ENCODE results near the gene DHRSX.
"Not testable (repeated sequence)": the region's sequence is repeated elsewhere in the genome, so short reads cannot be mapped to it uniquely, and the experiment has no call there.

Gene DHRSX

DNA sequence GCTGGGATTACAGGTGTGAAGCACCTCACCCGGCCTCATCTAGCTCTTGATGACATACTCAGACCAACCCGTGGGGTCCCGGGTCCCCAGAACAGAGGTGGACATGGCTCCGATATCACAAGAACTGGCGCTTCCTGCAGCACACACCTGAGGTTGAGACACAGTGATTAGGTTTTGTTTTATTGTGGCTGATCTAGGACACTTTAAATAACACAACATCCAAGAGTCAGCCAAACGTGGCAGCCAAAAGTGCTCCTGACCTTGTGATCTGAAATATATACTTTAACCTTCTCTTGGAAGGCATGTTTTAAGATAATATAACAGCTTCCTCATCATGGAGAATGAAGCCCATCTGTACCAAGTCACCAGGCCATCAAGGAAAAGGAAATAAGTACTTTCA is 198.9 kb downstream of the DHRSX start:
- no peak for DNase-seq

DNA sequence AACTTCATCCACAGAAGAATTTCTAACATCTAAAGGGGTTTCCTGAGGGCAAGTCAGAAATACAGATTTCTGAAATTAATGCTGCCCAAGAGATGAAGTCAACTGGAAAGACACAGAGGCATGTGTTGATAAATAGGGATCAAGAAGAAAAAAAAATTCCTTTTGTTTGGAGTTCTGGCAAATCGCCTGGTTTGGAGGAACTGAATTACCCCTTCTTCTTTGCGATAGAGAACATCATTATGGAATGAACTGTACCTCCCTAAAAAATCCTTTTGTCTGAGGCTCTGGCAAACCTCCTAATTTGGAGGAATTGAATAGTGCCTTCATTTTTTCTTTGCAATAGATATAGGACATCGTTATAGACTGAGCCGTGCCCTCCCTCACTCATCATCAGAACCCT is 200.9 kb downstream of the DHRSX start:
- DNase-seq = no peak

DNA sequence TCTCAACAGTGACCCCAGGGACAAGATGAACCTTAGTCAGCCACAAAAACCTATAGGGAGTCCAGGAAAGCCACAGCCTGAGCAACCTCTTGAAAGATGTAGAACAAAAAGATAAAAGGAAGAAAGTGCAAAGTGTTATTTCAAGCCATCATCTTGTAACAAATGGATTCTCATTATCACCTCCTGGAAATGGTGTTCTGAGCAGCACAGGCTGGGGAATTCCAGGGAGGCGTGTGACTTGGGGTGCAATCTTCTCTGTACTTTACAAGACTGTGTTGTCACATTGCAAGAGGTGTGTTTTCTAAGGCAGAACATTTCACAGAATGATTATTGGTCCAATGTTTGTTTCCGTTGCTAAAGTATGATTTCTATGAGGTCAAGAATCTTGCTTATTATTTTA is 214.0 kb downstream of the DHRSX start:
- no peak for DNase-seq

DNA sequence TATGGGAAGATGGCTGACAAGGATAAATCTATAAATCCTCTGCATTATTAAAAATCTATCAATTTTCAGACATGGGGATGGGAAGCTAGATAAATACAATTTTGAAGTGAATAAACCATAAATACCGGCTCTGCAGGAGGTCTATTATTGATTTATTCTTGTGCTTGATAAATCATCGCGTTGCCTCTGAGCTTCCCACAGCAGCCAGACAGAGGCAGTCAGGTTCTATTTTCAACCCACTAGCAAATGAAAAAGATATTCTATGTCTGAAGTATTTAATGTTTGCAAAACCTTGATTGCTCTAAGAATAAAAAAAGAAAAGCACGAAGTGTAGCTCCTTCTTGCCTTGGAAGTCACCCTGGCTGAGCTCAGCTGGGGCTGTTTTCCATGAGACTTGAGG is 216.2 kb downstream of the DHRSX start:
- DNase-seq = no peak

DNA sequence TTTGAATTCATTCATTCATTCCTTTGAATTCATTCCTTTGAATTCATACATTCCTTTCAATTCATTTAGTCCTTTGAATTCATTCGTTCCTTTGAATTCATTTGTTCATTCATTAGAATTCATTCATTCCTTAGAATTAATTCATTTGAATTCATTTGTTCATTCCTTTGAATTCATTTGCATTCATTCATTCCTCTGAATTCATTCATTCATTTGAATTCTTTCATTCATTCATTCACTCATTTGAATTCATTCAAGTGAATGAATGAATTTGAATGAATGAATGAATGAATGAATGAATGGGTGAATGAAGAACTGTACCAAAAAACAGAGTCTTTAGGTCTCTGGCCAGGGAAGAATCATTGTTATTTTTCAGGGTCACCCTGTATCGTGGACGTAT is 216.6 kb downstream of the DHRSX start:
- DNase-seq = no peak

DNA sequence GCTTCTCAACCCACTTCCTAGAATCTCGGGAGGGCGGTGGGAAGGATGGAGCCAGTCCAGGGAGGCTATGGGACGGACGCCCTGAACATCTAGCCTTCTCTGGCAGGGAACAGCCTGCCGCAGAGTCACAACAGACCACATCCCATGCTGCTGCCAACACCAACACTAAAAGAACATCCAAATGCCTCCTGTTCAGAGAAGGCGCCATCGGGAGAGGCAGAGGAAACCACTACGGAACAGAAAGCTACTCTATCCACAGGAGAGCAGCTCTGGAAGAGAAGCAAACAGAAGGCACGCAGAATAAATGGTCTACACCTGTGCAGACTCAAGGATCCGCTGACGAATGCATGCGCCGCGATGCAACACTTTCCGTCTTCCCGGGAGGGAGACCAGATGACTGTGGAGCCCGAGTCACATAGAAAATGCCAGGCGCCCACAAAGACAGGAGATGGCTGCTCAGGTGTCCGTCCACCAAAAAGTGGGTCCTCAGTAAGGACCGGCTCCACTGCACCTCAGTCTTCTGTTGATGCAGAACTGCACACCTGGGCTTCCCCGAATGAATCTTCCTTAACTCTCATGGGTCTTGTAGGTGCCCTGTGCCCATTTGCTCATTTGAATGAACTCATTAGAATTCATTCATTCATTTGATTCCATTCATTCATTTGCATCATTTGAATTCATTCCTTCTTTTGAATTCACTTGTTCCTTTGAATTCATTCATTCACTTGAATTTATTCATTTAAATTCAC is 217.5 kb downstream of the DHRSX start:
- no peak for DNase-seq

DNA sequence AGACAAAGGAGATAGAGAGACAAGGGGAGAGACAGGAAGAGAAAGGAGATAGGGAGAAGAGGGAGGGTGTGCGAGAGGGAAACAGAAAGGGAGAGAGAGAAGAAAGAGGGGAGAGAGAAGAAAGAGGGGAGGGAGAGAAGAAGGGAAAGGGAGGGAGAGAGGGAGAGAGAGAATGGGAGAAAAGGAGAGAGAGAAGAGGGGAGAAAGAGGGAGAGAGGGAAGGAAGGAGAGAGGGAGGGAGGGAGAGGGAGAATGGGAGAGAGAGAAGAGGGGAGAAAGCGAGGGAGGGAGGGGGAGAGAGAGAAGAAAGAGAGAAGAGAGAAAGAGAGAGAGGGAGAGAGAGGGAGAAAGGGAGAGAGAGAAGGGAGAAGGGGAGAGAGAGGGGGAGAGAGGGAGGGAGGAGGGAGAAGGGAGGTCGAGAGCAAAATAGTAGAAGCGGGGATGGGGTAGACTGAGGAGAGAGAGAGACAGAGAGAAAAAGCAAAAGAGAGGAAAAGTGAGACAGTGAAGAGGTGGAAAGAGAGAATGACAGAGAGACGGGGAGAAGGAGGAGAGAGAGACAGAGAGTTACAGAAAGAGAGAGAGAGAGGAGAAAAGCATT is 218.2 kb downstream of the DHRSX start:
- no peak for DNase-seq

DNA sequence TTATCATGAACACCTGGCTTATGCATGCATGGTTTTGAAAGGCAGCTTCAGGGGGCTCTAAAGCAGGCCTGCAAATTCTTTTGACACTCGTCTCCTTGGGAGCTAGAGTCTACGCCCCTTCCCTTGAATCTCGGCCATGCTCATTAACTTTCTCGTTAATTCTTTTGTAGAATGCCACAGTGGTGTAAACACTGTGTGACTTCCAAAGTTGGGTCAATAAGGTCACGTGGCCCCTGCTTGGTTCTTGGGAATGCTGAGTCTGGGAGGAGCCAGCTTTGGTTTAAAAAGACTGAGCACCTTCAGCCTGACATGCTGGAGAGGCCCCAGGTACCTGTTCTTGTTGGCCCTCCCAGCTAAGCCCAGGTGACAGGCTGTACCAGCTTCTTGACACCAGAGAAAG is 228.4 kb downstream of the DHRSX start:
- DNase-seq = no peak

DNA sequence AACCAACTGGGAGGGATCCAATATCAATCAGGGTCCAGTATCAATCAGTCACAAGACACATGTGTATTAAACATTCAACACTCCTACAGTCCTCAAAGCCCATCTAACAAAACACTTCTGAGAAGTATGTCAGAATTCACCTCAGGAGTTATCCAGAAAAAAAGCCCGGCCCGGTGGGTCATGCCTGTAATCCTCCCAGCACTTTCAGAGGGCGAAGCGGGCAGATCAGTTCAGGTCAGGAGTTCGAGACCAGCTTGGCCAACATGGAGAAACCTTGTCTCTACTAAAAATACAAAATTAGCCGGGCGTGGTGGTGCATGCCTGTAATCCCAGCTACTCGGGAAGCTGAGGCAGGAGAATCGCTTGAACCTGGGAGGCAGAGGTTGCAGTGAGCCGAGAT is 229.2 kb downstream of the DHRSX start:
- not testable (repeated sequence) for DNase-seq

DNA sequence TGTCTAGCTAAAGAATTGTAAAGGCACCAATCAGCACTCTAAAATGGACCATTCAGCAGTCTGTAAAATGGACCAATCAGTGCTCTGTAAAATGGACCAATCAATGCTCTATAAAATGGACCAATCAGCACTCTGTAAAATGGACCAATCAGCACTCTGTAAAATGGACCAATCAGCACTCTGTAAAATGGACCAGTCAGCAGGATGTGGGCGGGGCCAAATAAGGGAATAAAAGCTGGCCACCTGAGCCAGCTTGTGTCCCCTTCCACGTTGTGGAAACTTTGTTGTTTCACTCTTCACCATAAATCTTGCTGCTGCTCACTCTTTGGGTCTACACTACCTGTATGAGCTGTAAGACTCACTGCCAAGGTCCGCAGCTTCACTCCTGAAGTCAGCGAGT is 230.0 kb downstream of the DHRSX start:
- not testable (repeated sequence) for DNase-seq

DNA sequence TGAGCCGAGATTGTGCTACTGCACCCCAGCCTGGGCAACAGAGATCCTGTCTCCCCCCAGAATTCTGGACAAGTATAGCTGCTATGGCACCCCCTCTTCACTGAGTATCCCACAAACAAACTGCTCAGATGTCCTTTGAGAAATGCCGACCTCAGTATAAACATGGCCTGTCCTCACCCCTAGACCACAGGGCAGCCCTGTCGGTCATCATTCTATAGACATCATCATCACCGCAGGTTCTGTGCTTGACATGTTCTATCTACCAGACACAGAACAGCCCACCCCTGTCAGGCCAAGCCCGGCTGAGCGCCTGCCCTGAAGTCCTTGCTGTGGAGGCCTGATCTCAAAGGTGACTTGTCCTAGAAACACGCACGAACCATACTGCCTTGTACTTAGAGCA is 232.9 kb downstream of the DHRSX start:
- DNase-seq = no peak

DNA sequence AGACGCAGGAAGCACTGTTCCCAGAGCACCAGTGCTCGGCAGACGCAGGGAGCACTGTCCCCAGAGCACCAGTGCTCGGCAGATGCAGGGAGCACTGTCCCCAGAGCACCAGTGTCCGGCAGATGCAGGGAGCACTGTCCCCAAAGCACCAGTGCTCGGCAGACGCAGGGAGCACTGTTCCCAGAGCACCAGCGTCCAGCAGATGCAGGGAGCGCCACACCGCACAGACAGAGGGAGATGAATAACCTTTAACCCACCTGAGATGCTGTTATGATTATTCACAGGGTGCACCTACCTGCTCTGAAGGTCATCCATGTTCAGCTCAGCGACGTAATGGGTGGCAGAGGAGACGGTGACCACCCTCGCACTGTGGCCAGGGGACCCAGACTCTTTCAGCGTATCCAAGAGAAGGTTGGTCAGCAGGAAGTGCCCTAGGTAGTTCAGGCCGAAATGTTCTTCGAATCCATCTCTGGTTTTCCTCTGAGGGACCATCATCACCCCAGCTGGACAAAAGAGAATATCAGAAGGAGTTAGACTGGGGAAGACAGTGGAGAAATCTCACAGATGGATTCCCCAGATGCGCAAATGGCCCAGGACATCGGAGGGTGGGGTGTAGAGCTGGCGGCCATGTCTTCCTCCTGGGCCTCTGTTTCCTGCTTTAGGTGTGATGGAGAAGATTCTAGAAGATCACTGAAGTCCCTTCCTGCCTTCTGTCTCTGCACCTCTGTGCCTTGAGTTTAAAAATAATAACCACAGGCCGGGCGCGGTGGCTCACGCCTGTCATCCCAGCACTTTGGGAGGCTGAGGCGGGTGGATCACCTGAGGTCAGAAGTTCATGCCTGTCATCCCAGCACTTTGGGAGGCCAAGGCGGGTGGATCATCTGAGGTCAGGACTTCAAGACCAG is 234.1 kb downstream of the DHRSX start:
- DNase-seq = no peak

DNA sequence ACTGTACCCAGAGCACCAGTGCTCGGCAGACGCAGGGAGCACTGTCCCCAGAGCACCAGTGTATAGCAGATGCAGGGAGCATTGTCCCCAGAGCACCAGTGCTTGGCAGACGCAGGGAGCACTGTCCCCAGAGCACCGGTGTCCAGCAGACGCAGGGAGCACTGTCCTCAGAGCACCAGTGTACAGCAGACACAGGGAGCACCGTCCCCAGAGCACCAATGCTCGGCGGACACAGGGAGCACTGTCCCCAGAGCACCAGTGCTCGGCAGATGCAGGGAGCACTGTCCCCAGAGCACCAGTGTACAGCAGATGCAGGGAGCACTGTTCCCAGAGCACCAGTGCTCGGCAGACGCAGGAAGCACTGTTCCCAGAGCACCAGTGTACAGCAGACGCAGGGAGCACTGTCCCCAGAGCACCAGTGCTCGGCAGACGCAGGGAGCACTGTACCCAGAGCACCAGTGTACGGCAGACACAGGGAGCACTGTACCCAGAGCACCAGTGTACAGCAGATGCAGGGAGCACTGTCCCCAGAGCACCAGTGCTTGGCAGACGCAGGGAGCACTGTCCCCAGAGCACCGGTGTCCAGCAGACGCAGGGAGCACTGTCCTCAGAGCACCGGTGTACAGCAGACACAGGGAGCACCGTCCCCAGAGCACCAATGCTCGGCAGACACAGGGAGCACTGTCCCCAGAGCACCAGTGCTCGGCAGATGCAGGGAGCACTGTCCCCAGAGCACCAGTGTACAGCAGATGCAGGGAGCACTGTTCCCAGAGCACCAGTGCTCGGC is 234.9 kb downstream of the DHRSX start:
- DNase-seq = not testable (repeated sequence)

DNA sequence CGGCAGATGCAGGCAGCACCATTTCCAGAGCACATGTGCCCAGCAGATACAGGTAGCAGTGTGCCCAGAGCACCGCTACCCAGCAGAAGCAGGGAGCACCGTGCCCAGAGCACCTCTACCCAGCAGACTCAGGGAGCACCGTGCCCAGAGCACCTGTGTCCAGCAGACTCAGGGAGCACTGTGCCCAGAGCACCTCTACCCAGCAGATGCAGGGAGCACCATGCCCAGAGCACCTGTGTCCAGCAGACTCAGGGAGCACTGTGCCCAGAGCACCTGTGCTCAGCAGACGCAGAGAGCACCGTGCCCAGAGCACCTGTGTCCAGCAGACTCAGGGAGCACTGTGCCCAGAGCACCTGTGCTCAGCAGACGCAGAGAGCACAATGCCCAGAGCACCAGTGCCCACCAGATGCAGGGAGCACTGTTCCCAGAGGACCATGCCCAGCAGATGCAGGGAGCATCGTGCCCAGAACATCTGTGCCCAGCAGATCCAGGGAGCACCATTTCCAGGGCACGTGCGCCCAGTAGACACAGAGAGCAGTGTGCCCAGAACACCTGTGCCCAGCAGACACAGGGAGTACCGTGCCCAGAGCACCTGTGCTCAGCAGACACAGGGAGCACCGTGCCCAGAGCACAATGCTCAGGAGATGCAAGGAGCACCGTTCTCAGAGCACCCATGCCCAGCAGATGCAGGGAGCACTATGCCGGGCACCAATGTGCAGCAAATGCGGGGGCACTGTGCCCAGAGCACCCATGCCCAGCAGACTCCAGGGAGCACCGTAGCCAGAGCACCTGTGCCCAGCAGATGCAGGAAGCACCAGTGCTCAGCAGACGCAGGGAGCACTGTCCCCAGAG is 236.4 kb downstream of the DHRSX start:
- DNase-seq = no peak

DNA sequence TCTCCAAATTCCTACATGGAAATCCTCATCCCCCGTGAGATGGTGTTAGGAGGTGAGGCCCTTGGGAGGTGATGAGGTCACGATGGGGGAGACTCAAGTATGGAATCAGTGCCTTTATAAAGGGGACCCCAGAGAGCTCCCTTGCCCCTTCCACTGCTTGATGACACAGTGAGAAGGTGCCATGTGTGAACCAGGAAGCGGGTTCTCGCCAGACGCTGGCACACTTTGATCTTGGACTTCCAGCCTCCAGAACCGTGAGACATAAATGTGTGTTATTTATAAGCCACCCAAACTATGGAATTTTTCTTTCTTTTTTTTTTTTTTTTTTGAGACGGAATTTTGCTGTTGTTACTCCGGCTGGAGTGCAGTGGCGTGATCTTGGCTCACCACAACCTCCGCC is 237.6 kb downstream of the DHRSX start:
- no peak for DNase-seq

DNA sequence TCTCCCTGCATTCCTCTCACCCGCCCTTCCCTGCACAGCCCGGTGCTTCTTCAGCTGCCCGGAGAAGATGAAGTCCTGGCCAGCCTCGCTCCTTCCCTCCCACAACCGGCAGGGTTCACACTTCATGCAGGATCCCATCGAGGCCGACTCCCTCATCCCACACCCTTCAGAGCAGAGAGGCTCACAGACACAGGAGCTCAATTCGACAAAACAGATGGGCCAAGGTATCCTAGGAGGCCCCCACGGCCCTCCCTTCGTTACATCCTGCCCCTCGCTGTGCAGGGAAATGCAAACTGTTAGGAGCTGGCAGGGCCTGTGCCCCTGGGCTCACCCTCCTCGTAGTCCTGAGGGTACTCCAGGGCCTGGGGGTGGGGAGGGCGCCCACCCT is 238.1 kb downstream of the DHRSX start:
- no peak for DNase-seq

DNA sequence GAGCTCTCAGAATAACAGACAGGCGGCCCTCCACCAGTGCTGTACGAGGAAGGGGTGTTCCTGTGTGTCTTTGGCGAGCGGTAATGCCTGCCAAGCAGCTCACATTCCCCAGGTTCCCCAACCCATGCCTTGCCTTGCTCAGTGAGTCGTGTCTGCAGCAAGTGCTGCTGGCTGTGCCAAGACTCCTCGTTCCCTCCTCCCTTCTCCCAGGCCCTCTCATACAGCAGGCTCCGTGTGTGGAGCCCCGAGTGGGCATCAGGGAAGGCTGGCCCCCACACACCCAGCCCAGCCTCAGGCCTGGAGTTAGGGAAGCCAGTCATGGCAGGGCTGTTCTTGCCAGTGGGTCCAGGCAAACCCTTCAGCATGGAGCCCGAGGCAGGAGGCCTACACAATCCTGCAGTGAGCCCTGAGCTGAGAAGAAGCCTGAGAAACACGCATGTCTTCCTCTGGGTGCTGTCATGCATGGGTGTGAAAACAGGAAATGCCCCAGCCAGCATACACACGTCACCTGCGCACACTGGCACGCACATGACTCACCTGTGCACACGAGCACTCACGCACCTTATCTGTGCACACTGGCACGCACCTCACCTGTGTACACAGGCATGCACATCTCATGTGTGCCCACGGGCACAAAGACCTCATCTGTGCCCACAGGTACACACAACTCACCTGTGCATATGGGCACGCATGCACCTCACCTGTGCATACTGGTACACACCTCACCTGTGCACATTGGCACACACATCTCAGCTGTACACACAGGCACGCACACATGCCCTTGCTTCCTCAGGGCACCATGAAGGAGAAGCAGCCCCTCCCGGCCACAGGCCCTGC is 238.7 kb downstream of the DHRSX start:
- DNase-seq = no peak

DNA sequence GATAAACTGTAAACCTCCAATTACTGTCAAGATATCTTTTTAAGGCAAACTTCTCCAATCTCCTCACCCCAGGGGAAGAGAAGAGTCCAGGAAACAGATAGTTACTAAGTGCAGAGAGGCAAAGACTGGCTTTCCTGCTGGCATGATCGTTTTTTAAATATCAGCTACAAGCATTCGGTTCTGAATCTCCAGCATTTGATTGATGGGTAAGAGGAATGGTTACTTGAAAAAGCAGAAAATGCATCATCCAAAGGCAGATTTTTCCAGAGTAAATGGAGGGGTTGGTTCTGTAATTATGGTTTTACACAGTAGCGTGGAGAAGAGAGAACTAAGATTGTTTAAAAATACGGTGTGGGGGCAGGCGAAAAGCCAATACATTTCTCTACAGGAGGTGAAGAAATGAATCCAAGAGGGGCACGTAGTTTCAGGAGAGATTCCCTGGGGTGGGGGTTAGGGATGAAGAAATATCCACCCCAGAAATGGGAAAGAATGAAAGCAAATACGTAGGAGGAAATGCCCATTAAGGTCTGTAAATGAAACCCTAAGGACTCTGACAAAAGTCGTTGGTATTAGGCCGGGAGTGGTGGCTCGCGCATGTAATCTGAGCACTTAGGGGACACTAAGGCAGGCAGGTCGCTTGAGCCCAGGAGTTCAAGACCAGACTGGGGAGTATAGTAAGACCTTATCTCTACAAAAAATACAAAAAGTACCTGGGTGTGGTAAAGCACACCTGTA is 248.3 kb downstream of the DHRSX start:
- DNase-seq = no peak

DNA sequence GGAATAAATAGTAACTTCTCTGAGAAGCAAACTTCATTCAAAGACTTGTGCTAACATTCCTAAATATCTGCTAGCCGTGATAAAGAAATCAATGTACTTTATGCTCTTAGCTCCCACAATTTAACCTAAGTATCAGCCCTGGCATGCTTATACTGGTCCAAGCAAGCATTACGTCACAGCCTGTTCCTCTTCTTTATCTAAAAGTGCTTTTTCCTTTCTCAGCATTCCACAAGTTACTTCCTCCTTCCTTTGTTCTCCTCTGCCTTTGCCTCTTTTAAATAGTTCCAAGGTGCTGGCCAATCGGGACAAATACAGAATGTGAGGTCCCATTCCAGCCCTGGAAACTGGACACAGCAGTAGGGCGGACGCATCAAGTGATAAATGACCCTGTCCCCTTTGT is 249.6 kb downstream of the DHRSX start:
- DNase-seq = no peak

DNA sequence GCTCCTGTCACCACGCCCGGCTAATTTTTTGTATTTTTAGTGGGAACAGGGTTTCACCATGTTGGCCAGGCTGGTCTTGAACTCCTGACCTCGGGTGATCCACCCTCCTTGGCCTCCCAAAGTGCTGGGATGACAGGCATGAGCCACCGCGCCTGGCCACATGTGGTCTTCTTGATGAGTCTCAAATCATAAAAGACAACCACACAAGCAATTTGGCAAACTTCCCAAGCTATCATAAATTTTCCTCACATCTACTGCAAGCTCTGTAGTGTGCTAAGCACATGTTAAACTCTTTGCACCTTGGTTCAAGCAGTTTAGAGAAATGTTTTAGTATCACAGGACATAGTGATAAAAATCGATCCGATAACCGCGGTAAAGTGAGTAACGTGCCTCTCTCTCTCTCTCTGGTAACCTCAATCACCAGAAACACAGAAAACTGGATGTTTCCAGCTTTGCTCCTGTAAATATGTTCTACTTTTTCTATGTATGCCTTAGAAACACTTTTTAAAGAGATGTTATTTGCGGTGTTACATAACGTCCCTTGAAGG is 256.8 kb downstream of the DHRSX start:
- DNase-seq = no peak

Measured in NCI-H446 treated with DMSO at 0.1 percent for 48 hours (cell line).